Left lung (tissue), 10 donors: ENCODE data around the gene TUSC2. TPM values are rescaled to one million over a fixed set of nuclear protein-coding genes. Genes with fewer than 3 reads are reported as not detected.
A peak's percentile ranks its signal among the peaks of the same experiment; 100 is the strongest.

Experiments
- ATAC-seq: fragments of 200-7000 bp; cut with Tn5 transposase; one replicate; pipeline ENCODE4 v1.9.1; 2020; ENCODE audit warnings: moderate library complexity
- DNase-seq, 4 donors: peaks; one replicate each; pipeline ENCODE4 v3.0.0-alpha.2; 2013 to 2020
- H3K27ac ChIP-seq, 2 donors: fragments of 200-600 bp; sonication (generic) in 1 of 2; one replicate each; pipeline versions ENCODE4 v1.5.0 to v1.8.0; 2020 to 2021
- H3K27me3 ChIP-seq, 2 donors: fragments of 200-600 bp; sonication (generic) in 1 of 2; one replicate each; pipeline versions ENCODE4 v1.5.0 to v1.8.0; 2020 to 2021
- H3K36me3 ChIP-seq, 2 donors: fragments of 200-600 bp; sonication (generic) in 1 of 2; one replicate each; pipeline versions ENCODE4 v1.5.0 to v1.8.0; 2020 to 2021
- H3K4me1 ChIP-seq, 2 donors: fragments of 200-600 bp; one replicate each; pipeline ENCODE4 v1.8.0; 2021
- H3K4me3 ChIP-seq, 2 donors: fragments of 200-600 bp; sonication (generic) in 1 of 2; one replicate each; pipeline versions ENCODE4 v1.5.0 to v1.8.0; 2020 to 2021; ENCODE audit warnings: mild to moderate bottlenecking in 1 of 2
- H3K9me3 ChIP-seq, 2 donors: fragments of 200-600 bp; sonication (generic) in 1 of 2; one replicate each; pipeline versions ENCODE4 v1.5.0 to v1.8.0; 2020 to 2021
- intact Hi-C, 2 donors: fragments of 100-400 bp; cut with DNase I; formaldehyde crosslinking; loops; one replicate each; pipeline versions ENCODE4 v1.11.2 to v1.14.2; 2022
- polyA plus RNA-seq, 6 donors: library from polyadenylated mRNA; unstranded; fragments of 120-200 nt; gene quantifications; one replicate each; pipeline ENCODE4 v1.2.1, GENCODE V29; 2013; ENCODE audit not compliant: insufficient read length in 6 of 6
- total RNA-seq, 2 donors: library from RNA; stranded (reverse); fragmentation: NEBNext Ultra II Directional; extraction: Animal tissue kit (Norgen Biotek cat#: 25700); gene quantifications; one replicate each; pipeline ENCODE4 v1.2.1, GENCODE V29; 2021
- TF ChIP-seq, protein P1 (sequence below), 2 donors: fragments of 200-600 bp; sonication (generic) in 1 of 2; IDR thresholded peaks; one replicate each; pipeline versions ENCODE4 v1.5.0 to v1.8.0; 2021; ENCODE audit warnings: antibody characterized with exemption in 2 of 2
- donor health status: DM: no; HTN: yes; CAD: no.
- donor health status: DM: no; HTN: no; CAD: no.

The TUSC2 gene
- total and polyA plus RNA-seq, 8 donors, result 15.2 to 29.6 (median 18.8) TPM

DNA sequence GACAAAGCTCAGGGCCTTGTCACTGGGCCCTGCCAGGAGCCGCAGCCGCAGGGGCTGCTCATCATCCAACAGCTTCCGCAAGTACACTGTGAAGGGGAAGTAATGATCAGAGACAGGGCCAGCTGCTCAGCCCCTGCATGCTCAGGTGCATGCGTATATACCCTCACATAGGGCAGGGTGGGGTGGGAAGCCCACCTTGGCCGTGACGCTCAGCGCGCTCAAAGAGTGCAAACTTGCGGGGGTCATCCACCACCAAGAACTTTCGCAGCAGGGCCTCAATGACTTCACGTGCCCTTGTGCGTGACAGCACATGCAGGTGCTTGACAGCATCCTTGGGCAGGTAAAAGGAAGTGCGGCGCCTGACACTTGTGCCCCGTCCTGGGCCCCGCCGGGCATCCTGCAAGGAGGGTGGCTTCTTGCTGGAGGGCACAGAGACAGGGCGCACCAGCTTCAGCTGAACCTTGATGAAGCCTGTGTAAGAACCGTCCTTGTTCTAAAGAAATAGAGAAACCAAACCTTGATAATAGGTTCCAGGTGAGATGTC lies 3.4 kb upstream of the TUSC2 start:
- Histone ChIP-seq H3K27ac (no peak overlapping the region), H3K27me3 (no peaks in the 10 kb centered on the region), H3K9me3 (no peaks in the 10 kb centered on the region), H3K4me1 (peaks cover 26 to 69% of the 10 kb centered on the region in 2 donors), H3K4me3 (no peak overlapping the region), H3K36me3 (peaks cover 0 to 46% of the 10 kb centered on the region in 2 donors)
- TF ChIP-seq, protein P1, sequence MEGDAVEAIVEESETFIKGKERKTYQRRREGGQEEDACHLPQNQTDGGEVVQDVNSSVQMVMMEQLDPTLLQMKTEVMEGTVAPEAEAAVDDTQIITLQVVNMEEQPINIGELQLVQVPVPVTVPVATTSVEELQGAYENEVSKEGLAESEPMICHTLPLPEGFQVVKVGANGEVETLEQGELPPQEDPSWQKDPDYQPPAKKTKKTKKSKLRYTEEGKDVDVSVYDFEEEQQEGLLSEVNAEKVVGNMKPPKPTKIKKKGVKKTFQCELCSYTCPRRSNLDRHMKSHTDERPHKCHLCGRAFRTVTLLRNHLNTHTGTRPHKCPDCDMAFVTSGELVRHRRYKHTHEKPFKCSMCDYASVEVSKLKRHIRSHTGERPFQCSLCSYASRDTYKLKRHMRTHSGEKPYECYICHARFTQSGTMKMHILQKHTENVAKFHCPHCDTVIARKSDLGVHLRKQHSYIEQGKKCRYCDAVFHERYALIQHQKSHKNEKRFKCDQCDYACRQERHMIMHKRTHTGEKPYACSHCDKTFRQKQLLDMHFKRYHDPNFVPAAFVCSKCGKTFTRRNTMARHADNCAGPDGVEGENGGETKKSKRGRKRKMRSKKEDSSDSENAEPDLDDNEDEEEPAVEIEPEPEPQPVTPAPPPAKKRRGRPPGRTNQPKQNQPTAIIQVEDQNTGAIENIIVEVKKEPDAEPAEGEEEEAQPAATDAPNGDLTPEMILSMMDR (IDR thresholded peaks at IDR 0.05), result no peak
- DNase-seq (peak in 1 of 4 donors; percentile 54), ATAC-seq (no peak)
- intact Hi-C loops, result no loop called here

DNA sequence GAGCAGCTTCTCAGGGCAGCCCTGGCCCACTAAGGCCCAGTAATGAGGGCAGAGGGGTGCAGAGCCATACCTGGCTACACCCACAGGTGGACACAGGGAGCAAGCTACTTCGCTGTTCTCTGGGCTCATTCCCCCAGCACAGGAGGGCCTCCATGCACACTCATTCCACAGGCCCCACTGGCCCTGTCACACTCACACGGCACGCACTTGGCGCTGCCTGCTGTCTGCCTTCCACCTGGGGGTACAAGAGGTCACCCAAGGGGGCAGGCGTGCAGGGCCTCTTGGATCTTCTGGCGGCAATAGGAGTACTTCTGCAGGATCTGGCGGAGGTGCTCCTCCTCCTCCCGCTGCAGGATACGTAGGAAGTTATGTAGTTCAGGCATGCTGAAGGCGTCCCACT lies 2.3 kb upstream of the TUSC2 start:
- Histone ChIP-seq H3K27ac (no peak overlapping the region), H3K9me3 (no peaks in the 10 kb centered on the region), H3K27me3 (no peaks in the 10 kb centered on the region), H3K4me1 (peaks cover 15 to 68% of the 10 kb centered on the region in 2 donors), H3K4me3 (no peak overlapping the region), H3K36me3 (peaks cover 0 to 57% of the 10 kb centered on the region in 2 donors)
- ATAC-seq, result no peak
- no peak for DNase-seq
- intact Hi-C loops, result no loop called here
- TF ChIP-seq, protein P1 (IDR thresholded peaks at IDR 0.05), result no peak

DNA sequence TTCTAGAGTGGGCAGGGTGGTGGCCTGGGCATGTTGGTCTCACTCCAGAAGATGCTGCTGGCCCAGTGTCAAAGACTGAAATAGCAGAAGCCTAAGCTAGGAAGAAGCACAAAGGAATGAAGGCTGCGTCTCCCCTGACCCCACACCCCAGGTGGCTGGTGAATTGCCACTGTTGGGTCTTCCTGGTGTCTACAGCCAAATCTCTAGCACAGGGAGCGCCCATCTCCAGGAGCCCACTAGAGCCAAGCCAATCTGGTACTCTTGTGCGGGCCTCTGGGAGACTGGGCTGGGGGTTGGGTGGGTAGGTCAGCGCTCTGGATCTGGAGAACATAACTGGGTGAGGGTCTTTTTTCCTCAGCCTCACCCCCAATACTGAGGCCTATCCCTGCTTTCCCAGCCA lies 894 bp downstream of the TUSC2 start:
- Histone ChIP-seq H3K27me3 (no peaks in the 10 kb centered on the region), H3K4me1 (peaks cover 11 to 68% of the 10 kb centered on the region in 2 donors), H3K4me3 (peak overlapping the region; percentile 95 to 100), H3K9me3 (no peaks in the 10 kb centered on the region), H3K36me3 (peaks cover 0 to 49% of the 10 kb centered on the region in 2 donors), H3K27ac (no peak overlapping the region)
- ATAC-seq (no peak), DNase-seq (no peak)
- intact Hi-C loops, result no loop called here
- TF ChIP-seq, protein P1 (IDR thresholded peaks at IDR 0.05), result no peak

DNA sequence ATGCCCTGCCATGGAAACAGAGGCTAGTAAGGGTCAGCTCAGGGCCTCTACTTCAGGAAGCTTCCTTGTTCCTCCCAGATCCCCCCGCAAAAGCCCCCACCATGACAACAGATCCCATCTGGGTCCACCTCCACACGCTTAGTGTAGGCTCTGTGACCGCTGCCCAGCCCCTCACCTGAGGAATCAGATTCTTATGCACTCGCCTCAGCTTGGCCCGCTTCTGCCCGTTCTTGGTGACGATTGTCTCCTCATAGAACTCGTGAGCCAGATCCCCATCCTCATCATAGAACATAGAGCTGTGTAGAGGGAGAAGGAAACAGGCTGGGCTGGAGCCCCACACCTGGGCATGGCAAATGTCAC lies 1.9 kb downstream of the TUSC2 start:
- peaks cover 0 to 40% of the 10 kb centered on the region in 2 donors for H3K36me3 ChIP-seq
- no peaks in the 10 kb centered on the region for H3K27me3 ChIP-seq
- TF ChIP-seq, protein P1 (IDR thresholded peaks at IDR 0.05), result no peak
- H3K27ac ChIP-seq, result peak overlapping the region in 1 of 2 donors; percentile 93
- H3K4me1 ChIP-seq, result peaks cover 14 to 67% of the 10 kb centered on the region in 2 donors
- no peaks in the 10 kb centered on the region for H3K9me3 ChIP-seq
- intact Hi-C loops, result no loop called here
- DNase-seq, result no peak
- no peak for ATAC-seq
- H3K4me3 ChIP-seq, result no peak overlapping the region

DNA sequence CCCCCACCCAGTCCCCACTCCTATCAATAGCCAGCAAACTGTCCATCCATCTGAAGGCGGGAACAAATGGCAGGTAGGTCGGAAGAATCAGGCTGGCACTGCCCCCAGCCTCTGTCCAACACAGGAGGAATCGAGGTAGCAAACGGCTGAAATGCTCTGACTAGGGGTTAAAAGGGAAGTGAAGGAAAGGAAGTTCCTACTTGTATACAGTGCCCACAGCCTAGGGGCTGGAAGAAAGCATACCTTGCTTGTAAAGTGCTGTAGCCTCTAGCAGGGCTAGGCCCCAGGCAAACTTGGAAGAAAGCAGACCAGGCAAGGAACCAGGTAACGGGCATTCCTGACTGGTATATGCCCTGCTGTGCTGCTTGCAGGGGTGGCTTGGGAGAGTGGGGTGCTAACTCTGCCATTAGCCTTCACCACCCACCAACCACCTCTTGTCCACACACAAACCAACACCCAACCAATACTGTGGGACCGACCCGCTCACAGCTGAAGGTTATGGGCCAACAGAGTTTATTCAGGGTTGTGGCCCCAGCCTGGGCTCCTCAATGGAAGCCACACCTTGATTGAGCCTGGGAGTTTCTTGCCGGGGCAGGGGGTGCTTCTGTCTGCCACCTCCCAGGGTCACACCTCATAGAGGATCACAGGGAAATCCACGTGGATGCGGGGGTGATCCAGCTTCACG lies 2.4 kb downstream of the TUSC2 start:
- intact Hi-C loops, result no loop called here
- H3K9me3 ChIP-seq, result no peaks in the 10 kb centered on the region
- peak overlapping the region in 1 of 2 donors; percentile 93 for H3K27ac ChIP-seq
- TF ChIP-seq, protein P1 (IDR thresholded peaks at IDR 0.05), result no peak
- no peak for ATAC-seq
- H3K4me1 ChIP-seq, result peaks cover 14 to 67% of the 10 kb centered on the region in 2 donors
- no peaks in the 10 kb centered on the region for H3K27me3 ChIP-seq
- no peak overlapping the region for H3K4me3 ChIP-seq
- DNase-seq, result no peak
- peaks cover 0 to 34% of the 10 kb centered on the region in 2 donors for H3K36me3 ChIP-seq
